ENCODE results near the gene SERTAD2. TPM values are rescaled to one million over a fixed set of nuclear protein-coding genes. Genes with fewer than 3 reads are reported as not detected.

SERTAD2 gene
- 20.7 TPM for total RNA-seq
- long read RNA-seq, partial matches to known transcripts = 0 of 3 reads
- long read RNA-seq, other reads (novel, unspliced or antisense) = 3 of 3 reads

DNA sequence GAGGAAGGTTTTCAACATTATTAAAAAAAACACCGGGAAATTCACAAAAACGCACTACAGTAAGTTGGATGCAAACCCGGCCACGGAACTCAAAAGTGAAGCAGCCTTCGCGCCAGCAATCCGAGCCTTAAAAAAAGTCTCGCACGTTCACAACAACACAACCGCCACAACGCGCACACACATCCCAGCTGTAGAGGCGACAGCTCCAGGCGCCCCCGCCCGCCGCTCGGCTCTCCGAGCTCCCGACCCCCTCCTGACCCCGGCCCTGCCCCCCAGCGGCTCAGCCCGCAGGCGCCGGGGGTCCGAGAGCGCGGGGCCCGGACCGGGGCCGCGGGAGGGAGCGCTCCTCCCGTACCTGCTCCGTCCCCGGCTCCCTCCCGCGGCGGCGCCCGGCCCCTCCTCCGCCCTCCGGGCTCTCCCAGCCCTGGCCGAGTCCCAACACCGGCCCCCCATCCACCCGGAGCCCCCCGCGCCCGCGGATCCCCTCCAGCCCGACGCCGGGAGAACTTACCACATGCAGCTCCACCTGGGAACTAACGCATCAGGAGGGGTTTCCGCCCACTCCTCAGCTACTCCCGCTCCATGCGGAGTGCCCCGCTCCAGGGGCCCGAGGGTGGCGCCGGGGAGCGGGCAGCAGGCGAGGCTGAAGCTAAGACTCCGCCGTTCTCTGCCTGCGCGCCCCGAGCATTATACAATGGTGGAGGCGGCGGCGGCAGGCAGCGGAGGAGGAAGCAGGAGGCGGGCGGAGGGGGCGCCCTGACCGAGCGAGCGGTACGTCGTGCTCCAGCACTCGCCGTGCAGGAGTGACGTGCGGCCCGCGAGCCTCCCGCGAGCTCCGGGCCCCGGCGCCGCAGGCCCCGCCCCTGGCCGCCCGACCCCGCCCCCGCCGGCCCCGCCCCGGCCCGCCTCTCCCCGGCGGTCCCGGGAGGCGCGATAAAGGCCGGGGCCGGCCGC is at the start of gene SERTAD2:
SERTAD2 (minus strand) TSS at position 805 of the 954 bp plus-strand sequence. CDS start 17,042 bp downstream, outside the sequence.
- H3K27ac ChIP-seq = peak within 1 kb of the TSS; percentile 98
- intact Hi-C loops (cut with DNase I) = no loop called here
- ATAC-seq (peak; percentile 94), DNase-seq (peak; percentile 96)
- peaks cover 48% of the 10 kb centered on the region for H3K4me1 ChIP-seq
- no peaks in the 10 kb centered on the region for H3K36me3 ChIP-seq
- no peaks in the 10 kb centered on the region for H3K9me3 ChIP-seq
- peak; percentile 25 for TF ChIP-seq CTCF (IDR thresholded peaks at IDR 0.05)
- H3K27me3 ChIP-seq = no peaks in the 10 kb centered on the region
- peak within 1 kb of the TSS; percentile 88 for H3K4me3 ChIP-seq

GRCh38 chr2:64700133-64700809 is 46.6 kb upstream of the SERTAD2 start:
- Histone ChIP-seq H3K4me3 (no peak overlapping the region), H3K27me3 (no peaks in the 10 kb centered on the region), H3K27ac (no peak overlapping the region), H3K4me1 (peaks cover 5% of the 10 kb centered on the region), H3K9me3 (no peaks in the 10 kb centered on the region), H3K36me3 (no peaks in the 10 kb centered on the region)
- intact Hi-C loops (cut with DNase I) = no loop called here
- DNase-seq = no peak
- ATAC-seq = peak; percentile 25
- no peak for TF ChIP-seq CTCF (IDR thresholded peaks at IDR 0.05)

GRCh38 chr2:64699712-64700111 is 46.0 kb upstream of the SERTAD2 start:
- Histone ChIP-seq H3K27me3 (no peaks in the 10 kb centered on the region), H3K27ac (no peak overlapping the region), H3K9me3 (no peaks in the 10 kb centered on the region), H3K36me3 (no peaks in the 10 kb centered on the region), H3K4me1 (peaks cover 5% of the 10 kb centered on the region), H3K4me3 (no peak overlapping the region)
- intact Hi-C loops (cut with DNase I) = no loop called here
- TF ChIP-seq CTCF (IDR thresholded peaks at IDR 0.05) = no peak
- no peak for ATAC-seq
- DNase-seq = no peak

DNA sequence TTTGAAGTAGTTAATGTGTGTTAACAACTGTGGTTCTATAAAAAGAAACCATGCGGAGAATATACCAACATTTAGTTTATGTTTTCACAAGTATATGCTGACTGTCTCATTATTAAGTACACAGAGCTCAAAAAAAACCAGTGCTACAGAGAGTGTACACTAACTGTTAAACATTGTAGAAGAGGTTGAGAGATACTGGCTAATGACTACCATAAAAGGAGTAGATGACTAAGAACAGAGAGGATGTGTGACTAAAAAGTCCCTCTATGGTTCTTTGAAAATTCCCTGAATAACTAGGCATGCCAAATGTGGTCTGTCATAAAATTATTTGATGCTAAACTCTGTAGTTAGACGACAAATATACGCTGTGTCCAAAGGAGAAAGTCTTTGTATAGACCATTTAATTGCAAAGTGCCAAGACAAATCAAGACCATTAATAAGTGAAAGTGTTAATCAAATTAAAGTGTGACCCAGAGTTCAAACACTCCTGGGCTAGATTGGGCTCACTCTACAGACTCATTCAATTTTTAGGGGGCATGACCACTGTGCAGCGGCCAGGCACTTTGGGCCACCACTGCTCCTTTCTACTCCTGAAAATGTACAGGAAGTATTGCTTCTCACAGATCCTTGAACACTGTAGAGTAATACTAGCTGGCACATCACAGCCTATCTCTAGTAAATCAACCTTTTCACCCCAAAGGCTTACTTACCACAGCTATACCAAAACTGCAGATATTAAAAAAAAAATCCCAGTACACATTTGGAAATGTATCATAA is 45.1 kb upstream of the SERTAD2 start:
- H3K4me1 ChIP-seq = peaks cover 5% of the 10 kb centered on the region
- no peak for TF ChIP-seq CTCF (IDR thresholded peaks at IDR 0.05)
- ATAC-seq (no peak), DNase-seq (no peak)
- no peaks in the 10 kb centered on the region for H3K27me3 ChIP-seq
- no peak overlapping the region for H3K4me3 ChIP-seq
- no peaks in the 10 kb centered on the region for H3K9me3 ChIP-seq
- H3K36me3 ChIP-seq = no peaks in the 10 kb centered on the region
- intact Hi-C loops (cut with DNase I) = no loop called here
- H3K27ac ChIP-seq = no peak overlapping the region

DNA sequence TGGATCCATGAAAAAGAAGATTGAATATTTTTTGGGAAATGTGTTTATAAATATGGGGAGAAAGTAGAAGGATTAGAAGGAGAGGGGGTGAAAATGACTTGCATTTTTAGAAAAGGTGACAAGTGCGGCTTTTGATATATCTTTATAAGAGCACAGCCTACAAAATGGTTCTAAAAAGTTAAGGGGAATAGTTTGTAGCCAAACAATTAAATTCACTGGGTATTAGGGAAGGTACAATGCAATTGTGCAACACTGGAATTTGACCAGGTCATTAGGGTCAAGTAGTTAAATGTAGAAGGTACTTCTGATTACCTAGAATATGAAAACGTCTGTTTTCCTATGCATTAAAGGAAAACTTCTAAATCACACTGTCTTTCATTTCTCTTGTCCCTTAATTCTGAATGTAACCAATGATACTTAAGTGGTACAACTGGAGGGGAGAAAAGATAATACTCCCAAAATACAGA is 44.5 kb upstream of the SERTAD2 start:
- ATAC-seq = no peak
- no peaks in the 10 kb centered on the region for H3K36me3 ChIP-seq
- no peak for DNase-seq
- H3K4me1 ChIP-seq = peaks cover 5% of the 10 kb centered on the region
- H3K27me3 ChIP-seq = no peaks in the 10 kb centered on the region
- TF ChIP-seq CTCF (IDR thresholded peaks at IDR 0.05) = no peak
- intact Hi-C loops (cut with DNase I) = no loop called here
- no peak overlapping the region for H3K27ac ChIP-seq
- no peaks in the 10 kb centered on the region for H3K9me3 ChIP-seq
- H3K4me3 ChIP-seq = no peak overlapping the region
